ENCODE data around the gene MRGPRX2.

Gene MRGPRX2

GRCh38 chr11:19060629-19061028, at the start of gene MRGPRX2:
Gene MRGPRX2 (minus strand): TSS chr11:19060717. CDS start chr11:19056402, 4,315 bp downstream.
- Mint-ChIP-seq H3K4me3 (no peak within 1 kb of the TSS), H3K36me3 (ENCODE audit: low read depth) (no peaks in the 10 kb centered on the region), H3K27me3 (peaks cover 11% of the 10 kb centered on the region), H3K9me3 (no peaks in the 10 kb centered on the region), H3K27ac (no peak within 1 kb of the TSS), H3K4me1 (ENCODE audit: low read depth) (peaks cover 20% of the 10 kb centered on the region)
- no peak for DNase-seq

DNA sequence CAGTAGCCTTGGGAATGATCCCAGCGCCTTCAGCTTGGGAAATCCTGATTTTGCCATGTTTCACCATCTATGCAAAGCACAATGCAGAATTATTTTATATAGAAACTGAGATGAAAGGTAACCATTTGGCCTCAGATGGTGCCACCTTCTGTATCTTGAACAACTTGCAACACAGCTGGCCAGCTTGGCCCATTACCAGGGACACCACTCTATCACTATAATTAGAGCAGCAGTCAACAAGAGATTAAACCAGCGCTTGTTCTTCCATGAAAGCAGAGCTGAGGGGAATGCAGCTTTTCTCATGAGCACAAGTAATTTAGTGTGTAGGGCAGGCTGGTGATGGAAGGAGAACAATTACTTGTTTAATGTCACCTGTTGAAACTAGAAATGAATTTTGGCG, 49.8 kb upstream of the MRGPRX2 start:
- Mint-ChIP-seq H3K27ac (no peak overlapping the region), H3K4me3 (no peak overlapping the region), H3K36me3 (ENCODE audit: low read depth) (no peaks in the 10 kb centered on the region), H3K4me1 (ENCODE audit: low read depth) (peaks cover 5% of the 10 kb centered on the region), H3K27me3 (peaks cover 21% of the 10 kb centered on the region), H3K9me3 (no peaks in the 10 kb centered on the region)
- no peak for DNase-seq

DNA sequence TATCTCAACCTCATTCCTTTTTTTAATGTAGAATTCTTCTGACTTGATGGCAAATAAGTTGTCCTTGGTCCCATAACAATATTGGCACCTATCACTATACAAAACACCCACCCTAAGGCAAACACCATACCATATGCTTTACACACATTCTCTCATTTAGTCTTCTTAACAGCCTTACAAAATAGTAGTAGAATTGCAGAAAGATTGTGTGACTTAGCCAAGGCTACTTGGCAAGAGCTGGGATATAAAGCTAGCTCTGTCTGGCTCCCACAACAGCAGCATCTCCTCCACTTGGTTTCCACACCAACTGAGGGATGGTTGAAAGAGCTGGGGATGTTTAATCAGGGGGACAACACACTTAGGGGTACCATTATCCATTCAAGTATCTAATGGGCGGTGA, 46.6 kb upstream of the MRGPRX2 start:
- H3K36me3 Mint-ChIP-seq (ENCODE audit: low read depth), result no peaks in the 10 kb centered on the region
- no peak for DNase-seq
- H3K27ac Mint-ChIP-seq, result no peak overlapping the region
- peaks cover 30% of the 10 kb centered on the region for H3K27me3 Mint-ChIP-seq
- H3K9me3 Mint-ChIP-seq, result no peaks in the 10 kb centered on the region
- H3K4me1 Mint-ChIP-seq (ENCODE audit: low read depth), result peaks cover 5% of the 10 kb centered on the region
- no peak overlapping the region for H3K4me3 Mint-ChIP-seq

GRCh38 chr11:19105011-19105410, 44.5 kb upstream of the MRGPRX2 start:
- Mint-ChIP-seq H3K9me3 (no peaks in the 10 kb centered on the region), H3K4me1 (ENCODE audit: low read depth) (peaks cover 5% of the 10 kb centered on the region), H3K27ac (no peak overlapping the region), H3K36me3 (ENCODE audit: low read depth) (no peaks in the 10 kb centered on the region), H3K27me3 (peaks cover 30% of the 10 kb centered on the region), H3K4me3 (no peak overlapping the region)
- no peak for DNase-seq

GRCh38 chr11:19102521-19102900, 42.0 kb upstream of the MRGPRX2 start:
- DNase-seq, result no peak
- peaks cover 33% of the 10 kb centered on the region for H3K27me3 Mint-ChIP-seq

GRCh38 chr11:19101796-19102520, 41.4 kb upstream of the MRGPRX2 start:
- Mint-ChIP-seq H3K4me1 (ENCODE audit: low read depth) (no peaks in the 10 kb centered on the region), H3K9me3 (no peaks in the 10 kb centered on the region), H3K4me3 (no peak overlapping the region), H3K27me3 (peaks cover 34% of the 10 kb centered on the region), H3K27ac (no peak overlapping the region), H3K36me3 (ENCODE audit: low read depth) (no peaks in the 10 kb centered on the region)
- DNase-seq, result no peak

More at GRCh38 chr11:19102521-19102900, 42.0 kb upstream of the MRGPRX2 start:
- Mint-ChIP-seq H3K9me3 (no peaks in the 10 kb centered on the region), H3K27ac (no peak overlapping the region), H3K4me1 (ENCODE audit: low read depth) (no peaks in the 10 kb centered on the region), H3K4me3 (no peak overlapping the region), H3K36me3 (ENCODE audit: low read depth) (no peaks in the 10 kb centered on the region)

- no peaks in the 10 kb centered on the region for H3K9me3 Mint-ChIP-seq
- no peak overlapping the region for H3K4me3 Mint-ChIP-seq
- no peak overlapping the region for H3K27ac Mint-ChIP-seq
- H3K4me1 Mint-ChIP-seq (ENCODE audit: low read depth), result no peaks in the 10 kb centered on the region
- H3K36me3 Mint-ChIP-seq (ENCODE audit: low read depth), result no peaks in the 10 kb centered on the region
- no peak for DNase-seq
- peaks cover 40% of the 10 kb centered on the region for H3K27me3 Mint-ChIP-seq
Measured at GRCh38 chr11:19100885-19101284, 40.4 kb upstream of the MRGPRX2 start.

GRCh38 chr11:19099093-19099492, 38.6 kb upstream of the MRGPRX2 start:
- Mint-ChIP-seq H3K36me3 (ENCODE audit: low read depth) (no peaks in the 10 kb centered on the region), H3K27me3 (peaks cover 43% of the 10 kb centered on the region), H3K4me1 (ENCODE audit: low read depth) (no peaks in the 10 kb centered on the region), H3K4me3 (no peak overlapping the region), H3K9me3 (no peaks in the 10 kb centered on the region), H3K27ac (no peak overlapping the region)
- DNase-seq, result no peak

GRCh38 chr11:19094859-19095258, 34.3 kb upstream of the MRGPRX2 start:
- Mint-ChIP-seq H3K27me3 (peaks cover 58% of the 10 kb centered on the region), H3K4me1 (ENCODE audit: low read depth) (no peaks in the 10 kb centered on the region), H3K9me3 (no peaks in the 10 kb centered on the region), H3K36me3 (ENCODE audit: low read depth) (no peaks in the 10 kb centered on the region), H3K27ac (no peak overlapping the region), H3K4me3 (no peak overlapping the region)
- no peak for DNase-seq

- Mint-ChIP-seq H3K36me3 (ENCODE audit: low read depth) (no peaks in the 10 kb centered on the region), H3K27me3 (peaks cover 58% of the 10 kb centered on the region), H3K4me3 (no peak overlapping the region), H3K9me3 (no peaks in the 10 kb centered on the region), H3K27ac (no peak overlapping the region), H3K4me1 (ENCODE audit: low read depth) (no peaks in the 10 kb centered on the region)
- no peak for DNase-seq
Measured at GRCh38 chr11:19093976-19094375, 33.5 kb upstream of the MRGPRX2 start.

- no peaks in the 10 kb centered on the region for H3K4me1 Mint-ChIP-seq (ENCODE audit: low read depth)
- DNase-seq, result no peak
- H3K27ac Mint-ChIP-seq, result no peak overlapping the region
- H3K27me3 Mint-ChIP-seq, result peaks cover 60% of the 10 kb centered on the region
- no peaks in the 10 kb centered on the region for H3K9me3 Mint-ChIP-seq
- H3K4me3 Mint-ChIP-seq, result no peak overlapping the region
- no peaks in the 10 kb centered on the region for H3K36me3 Mint-ChIP-seq (ENCODE audit: low read depth)
Measured at GRCh38 chr11:19092850-19093249, 32.3 kb upstream of the MRGPRX2 start.

DNA sequence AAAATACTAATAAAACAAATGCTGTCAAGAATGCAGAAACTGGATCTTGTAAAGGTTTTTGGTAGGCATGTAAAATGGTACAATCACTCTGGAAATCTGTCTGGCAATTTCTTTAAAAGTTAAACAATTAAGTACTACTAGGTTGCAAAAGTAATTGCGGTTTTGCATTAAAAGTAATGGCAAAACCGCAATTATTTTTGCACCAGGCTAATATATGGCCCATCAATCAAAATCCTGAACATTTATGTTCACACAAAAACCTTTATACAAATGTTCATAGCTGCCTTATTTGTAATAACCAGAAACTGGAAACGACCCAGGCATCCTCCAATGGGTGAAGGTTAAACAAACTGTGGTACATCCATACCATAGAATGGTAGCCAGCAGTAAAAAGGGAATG, 31.8 kb upstream of the MRGPRX2 start:
- no peak overlapping the region for H3K27ac Mint-ChIP-seq
- H3K4me1 Mint-ChIP-seq (ENCODE audit: low read depth), result no peaks in the 10 kb centered on the region
- H3K27me3 Mint-ChIP-seq, result peaks cover 56% of the 10 kb centered on the region
- no peak overlapping the region for H3K4me3 Mint-ChIP-seq
- no peaks in the 10 kb centered on the region for H3K9me3 Mint-ChIP-seq
- no peaks in the 10 kb centered on the region for H3K36me3 Mint-ChIP-seq (ENCODE audit: low read depth)
- DNase-seq, result no peak

DNA sequence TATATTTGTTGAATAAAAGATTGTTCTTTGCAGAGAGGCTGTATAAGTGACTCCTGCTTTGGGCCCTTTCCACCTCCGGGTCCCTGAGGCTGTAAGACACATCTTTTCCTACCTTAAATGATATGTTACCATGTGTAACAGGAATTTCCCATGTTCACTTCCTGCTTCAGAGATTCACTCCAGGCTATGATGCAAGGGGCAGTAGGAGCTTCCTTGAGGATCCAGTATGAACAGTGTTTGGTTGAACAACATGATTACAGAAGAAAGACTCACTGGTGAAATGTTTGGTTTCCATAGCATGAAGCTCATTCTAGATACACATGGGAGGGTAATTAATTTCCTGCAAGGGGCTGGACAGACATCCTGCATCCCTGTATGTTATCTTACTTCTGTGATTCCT, 30.8 kb upstream of the MRGPRX2 start:
- Mint-ChIP-seq H3K27ac (no peak overlapping the region), H3K4me1 (ENCODE audit: low read depth) (no peaks in the 10 kb centered on the region), H3K9me3 (no peaks in the 10 kb centered on the region), H3K4me3 (no peak overlapping the region), H3K27me3 (peaks cover 49% of the 10 kb centered on the region), H3K36me3 (ENCODE audit: low read depth) (no peaks in the 10 kb centered on the region)
- DNase-seq, result no peak

- H3K4me3 Mint-ChIP-seq, result no peak overlapping the region
- H3K36me3 Mint-ChIP-seq (ENCODE audit: low read depth), result no peaks in the 10 kb centered on the region
- no peaks in the 10 kb centered on the region for H3K9me3 Mint-ChIP-seq
- no peaks in the 10 kb centered on the region for H3K4me1 Mint-ChIP-seq (ENCODE audit: low read depth)
- no peak overlapping the region for H3K27ac Mint-ChIP-seq
- no peak for DNase-seq
- H3K27me3 Mint-ChIP-seq, result peaks cover 40% of the 10 kb centered on the region
Measured at GRCh38 chr11:19089421-19089820, 28.9 kb upstream of the MRGPRX2 start.

GRCh38 chr11:19088791-19089190, 28.3 kb upstream of the MRGPRX2 start:
- Mint-ChIP-seq H3K4me3 (no peak overlapping the region), H3K36me3 (ENCODE audit: low read depth) (no peaks in the 10 kb centered on the region), H3K9me3 (no peaks in the 10 kb centered on the region), H3K27ac (no peak overlapping the region), H3K4me1 (ENCODE audit: low read depth) (no peaks in the 10 kb centered on the region), H3K27me3 (peaks cover 36% of the 10 kb centered on the region)
- DNase-seq, result no peak

GRCh38 chr11:19087658-19088057, 27.1 kb upstream of the MRGPRX2 start:
- H3K9me3 Mint-ChIP-seq, result no peaks in the 10 kb centered on the region

More at GRCh38 chr11:19087658-19088057, 27.1 kb upstream of the MRGPRX2 start:
- DNase-seq, result no peak
- Mint-ChIP-seq H3K4me1 (ENCODE audit: low read depth) (no peaks in the 10 kb centered on the region), H3K36me3 (ENCODE audit: low read depth) (no peaks in the 10 kb centered on the region), H3K4me3 (no peak overlapping the region), H3K27me3 (peaks cover 31% of the 10 kb centered on the region), H3K27ac (no peak overlapping the region)

Measured in activated T-cell treated with anti-CD3 and anti-CD28 coated beads, Interleukin-2, amount 50 U/mL, for 24 hours (primary cell).